HuH-7 (cell line): ENCODE measurements around the gene KIF16B.
"Not testable (repeated sequence)": the region's sequence is repeated elsewhere in the genome, so short reads cannot be mapped to it uniquely, and the experiment has no call there.

Experiments used
- DNase-seq: peaks from one replicate; pipeline ENCODE4 v3.0.0; 2011; ENCODE audit warnings: low spot score

KIF16B gene

DNA sequence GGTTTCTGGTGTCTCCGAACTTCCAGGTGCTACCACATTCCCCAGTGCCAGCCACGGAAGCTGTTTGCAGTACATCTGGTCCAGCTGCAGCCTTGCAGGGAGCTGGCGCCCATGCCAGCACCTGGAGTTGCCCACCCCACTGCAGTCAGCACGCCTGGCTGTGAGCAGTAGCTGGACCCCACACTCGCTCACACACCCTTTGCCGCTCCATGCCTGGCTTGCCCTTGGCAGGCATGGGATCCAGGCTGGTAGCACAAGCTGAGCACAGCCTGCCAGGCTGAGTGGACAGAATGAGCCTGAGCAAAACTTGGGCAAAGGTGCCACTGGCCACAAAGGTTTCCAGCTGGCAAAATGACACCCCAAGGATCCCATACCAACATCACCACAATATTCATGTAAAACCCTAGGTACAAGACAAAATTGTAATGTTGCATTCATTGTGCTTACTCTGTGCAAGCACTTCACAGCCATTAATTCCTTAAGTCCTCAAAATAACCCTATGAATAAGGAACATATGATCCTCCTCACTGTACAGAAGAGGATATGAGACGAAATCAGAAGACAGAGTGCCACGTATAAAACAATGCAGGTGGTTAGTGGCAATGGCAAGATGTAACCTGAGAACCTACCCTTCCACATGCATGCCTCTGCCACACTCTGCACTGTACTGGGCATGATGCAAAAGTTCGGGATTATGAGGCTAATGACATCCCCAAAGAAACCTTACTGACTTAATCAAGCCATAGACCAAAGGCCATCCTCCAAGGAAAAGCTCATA, 18.3 kb downstream of the KIF16B start:
- no peak for DNase-seq

DNA sequence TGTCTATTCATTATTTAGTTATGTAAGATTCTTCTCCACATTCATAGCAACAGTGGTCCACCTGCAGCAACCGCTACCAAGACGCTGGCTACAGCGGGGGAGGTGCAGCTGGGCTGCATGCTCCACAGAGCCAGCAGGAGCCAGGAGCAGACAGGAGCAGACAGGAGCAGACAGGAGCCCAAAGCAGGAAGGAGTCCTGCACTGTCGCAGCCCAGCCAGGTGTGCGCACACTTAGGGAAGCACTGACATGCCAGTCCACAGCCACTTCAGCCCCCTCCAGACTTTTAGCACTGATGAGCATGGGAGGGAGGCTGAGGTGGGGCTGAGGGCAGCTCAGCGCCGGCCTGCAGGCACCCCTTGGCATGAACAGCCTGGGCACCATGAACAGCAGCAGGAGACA, 19.6 kb downstream of the KIF16B start:
- no peak for DNase-seq

DNA sequence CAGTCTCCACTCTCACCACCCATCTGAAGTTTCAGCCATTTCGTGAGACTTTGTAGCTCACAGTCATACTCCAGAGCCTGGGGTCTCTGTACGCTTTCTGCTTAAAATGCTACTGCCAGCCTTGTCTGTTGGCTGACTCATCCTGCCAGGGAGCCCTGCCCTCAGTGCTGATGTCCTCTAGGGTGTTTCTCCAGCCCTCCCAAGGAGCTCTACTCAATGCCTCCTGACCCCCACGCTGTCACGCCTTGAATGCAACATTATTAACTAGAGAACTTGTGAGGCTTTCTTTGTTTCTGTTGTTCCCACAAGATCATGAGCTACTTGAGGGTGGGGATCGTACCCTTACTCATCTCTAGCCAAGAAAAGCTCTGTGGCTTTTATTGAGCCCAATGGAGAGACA, 20.1 kb downstream of the KIF16B start:
- DNase-seq = no peak

DNA sequence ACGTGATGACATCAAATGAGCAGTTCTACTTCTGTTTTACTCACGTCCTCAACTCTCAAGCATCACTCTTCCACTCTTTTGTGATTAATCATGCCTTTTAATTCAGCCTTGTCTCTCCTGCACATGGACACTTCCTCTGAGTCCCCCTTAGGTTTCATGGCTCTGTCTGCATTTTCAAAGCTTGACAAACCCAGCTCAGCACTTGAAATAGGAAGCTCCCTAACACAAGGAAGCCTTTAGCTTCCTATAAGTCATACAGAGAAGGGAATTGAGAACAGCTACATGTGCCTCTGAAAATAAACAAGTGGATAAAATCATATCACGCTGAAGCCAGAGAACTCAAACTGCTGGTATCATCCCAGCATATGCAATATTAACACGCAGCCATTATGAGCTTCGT, 21.2 kb downstream of the KIF16B start:
- no peak for DNase-seq

DNA sequence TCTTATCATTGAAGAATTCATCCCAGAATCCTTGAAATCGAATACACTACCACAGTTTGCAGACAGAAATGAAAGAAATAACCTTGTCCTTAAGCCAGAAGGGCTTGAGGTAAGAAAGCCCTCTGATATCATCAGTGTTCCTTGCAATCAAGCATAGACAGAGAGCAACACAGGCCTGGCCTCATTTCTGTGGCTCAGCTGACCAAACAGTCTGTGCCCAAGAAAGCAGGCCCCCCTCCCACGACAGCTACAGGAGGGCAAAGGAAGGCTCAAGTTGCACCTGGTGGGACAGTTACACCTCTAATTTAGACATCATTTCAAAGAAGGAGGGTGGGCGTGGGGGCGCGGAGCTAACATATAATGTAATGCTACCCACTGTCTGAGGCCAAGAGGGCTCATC, 21.6 kb downstream of the KIF16B start:
- no peak for DNase-seq

DNA sequence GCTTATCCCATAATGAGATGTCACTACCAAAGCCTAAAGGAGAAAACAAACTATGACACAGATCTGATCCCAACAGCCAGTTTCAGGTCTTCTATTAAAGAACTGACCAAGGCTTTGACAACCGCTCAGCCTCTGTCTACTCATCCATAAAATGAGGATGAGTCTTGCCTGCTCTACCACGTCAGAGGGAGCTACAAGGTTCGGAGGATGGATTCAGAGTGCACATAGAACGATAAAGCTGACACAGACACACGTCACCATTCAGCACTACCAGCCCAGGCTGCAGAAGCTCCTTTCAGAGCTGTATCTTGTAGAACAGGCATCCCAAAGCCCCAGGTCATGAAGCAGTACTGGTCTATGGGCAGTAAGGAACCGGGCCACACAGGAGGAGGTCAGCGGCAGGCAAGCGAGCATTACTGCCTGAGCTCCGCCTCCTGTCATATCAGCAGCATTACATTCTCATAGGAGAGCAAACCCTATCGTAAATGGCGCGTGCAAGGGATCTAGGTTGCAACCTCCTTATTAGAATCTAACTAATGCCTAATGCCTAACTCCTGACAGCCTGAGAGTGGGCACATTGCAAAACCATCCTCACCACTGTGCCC, 25.1 kb downstream of the KIF16B start:
- no peak for DNase-seq

DNA sequence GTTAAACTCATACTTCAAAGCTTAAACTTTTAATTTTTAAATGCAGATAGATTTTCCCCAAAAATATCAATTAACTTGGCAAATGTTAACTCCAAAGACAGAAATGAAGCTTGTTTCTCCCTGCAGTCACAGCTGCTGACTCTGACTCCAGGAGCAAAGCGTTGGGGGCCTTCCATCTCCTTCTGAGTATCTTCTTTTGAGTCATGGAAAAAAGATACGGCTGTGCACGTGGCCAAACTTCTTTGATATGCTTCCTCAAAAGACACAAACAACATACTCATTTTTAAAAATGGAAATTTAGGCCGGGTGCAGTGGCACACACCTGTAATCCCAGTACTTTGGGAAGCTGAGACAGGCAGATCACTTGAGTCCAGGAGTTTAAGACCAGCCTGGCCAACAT, 28.3 kb downstream of the KIF16B start:
- no peak for DNase-seq

DNA sequence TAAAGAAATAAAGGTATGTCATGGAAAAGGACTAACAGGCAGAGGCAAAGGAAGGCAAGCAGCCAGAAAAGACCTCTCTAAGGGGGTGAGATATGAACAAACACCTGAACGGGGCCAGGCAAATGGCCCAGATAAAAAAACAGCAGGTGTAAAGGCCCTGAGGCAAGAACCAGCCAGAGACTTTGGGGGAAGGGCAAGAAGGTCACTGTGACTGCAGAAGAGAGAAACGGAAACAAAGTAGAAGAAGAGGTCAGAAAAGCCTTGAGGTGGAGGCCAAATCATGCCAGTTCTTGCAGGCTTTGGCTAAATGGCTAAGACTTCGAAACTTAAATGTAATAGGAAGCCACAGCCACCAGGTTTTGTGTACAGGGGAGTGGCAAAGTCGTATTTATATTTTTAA, 30.8 kb downstream of the KIF16B start:
- no peak for DNase-seq

DNA sequence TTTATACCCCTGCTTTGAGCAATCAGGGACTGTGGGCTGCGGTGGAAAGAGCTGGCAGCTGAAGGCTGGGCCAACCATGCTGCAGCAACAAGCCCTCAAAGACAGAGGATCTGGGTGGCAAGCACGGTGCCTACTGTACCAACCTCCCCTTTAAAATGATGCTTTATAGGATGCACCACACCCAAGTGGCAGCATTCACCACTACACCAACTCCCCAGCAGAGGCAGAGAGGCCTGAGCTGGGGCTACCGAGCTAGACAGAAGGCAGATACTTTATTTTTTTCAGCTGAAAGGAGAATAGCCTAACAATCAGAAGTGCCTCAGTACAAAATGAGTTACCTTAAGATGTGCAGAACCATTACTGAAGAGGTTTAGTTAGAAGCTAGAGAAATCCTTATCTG, 31.4 kb downstream of the KIF16B start:
- DNase-seq = no peak

DNA sequence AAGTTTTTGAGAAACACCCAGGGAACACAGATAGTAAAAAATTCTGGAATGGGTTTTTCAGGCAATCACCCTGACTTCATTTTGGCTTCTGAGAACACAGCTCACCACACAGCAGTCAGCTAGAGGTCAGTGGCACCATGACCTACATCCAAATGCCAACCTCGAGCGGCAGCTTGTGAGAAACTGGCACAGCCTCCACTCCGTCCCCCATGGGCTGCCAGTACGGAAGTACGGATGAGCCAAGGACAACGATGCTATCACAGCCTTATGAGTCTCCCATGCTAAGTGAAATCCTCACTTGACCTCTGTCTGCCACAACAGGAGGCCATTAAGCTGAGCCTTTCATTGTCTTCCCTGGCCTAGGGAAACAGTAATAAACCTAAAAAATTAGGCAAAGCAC, 32.0 kb downstream of the KIF16B start:
- DNase-seq = no peak

DNA sequence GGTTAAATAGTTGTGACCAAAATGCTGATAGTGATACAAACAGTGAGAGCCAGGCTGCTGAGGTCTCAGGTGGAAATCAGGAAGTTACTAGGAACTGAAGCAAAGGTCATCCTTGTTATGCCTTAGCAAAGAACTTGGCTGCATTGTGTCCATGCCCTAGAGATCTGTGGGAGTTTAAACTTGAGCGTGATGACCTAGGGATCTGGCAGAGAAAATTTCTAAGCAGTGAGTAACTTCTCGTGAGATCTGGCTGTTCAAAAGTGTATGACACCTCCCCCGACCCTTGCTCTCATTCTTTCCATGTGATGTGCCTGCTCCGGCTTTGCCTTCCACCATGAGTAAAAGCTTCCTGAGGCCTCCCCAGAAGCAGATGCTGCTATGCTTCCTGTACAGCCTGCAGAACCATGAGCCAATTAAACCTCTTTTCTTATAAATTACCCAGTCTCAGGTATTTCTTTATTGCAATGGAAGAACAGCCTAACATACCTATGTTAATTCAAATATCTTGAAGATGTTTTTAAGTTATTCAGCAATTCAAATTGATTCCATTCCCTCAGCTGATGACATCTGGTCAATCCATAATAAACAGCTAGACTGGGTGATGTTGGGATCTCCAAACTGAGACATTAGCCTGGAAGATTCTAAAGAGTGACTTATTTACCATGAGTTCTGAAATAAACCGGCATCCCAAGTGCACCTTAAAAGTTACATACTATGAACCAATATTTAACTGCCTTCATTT, 33.8 kb downstream of the KIF16B start:
- DNase-seq = no peak

DNA sequence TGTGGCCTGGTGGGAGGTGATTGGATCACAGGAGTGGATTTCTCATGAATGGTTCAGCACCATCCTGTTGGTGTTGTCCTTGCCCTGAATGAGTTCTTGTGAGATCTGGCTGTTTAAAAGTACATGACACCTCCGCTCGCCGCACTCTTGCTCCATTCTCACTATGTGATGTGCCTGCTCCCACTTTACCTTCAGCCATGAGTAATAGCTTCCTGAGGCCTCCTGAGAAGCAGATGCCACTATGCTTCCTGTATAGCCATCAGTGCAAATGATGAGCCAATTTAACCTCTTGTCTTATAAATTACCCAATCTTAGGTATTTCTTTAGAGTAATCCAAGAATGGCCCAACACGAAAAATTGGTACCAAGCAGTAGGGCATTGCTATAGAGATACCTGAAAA, 34.5 kb downstream of the KIF16B start:
- no peak for DNase-seq

DNA sequence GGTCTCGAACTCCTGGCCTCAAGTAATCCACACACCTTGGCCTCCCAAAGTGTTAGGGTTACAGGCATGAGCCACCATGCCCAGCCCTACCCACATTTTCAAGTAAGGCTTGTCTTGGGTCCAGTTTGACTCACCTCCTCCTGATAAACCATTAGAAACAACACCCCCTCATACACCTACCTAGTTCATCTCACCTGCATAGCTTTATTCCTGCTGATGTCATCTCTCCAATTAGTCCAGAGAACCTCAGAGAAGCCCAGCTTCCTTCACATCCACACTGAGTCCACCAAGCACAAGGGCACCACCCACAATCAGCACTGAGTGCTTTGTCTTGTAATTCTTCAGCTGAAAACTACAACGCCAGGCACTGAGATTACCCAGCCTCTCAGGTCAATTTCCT, 35.3 kb downstream of the KIF16B start:
- DNase-seq = no peak

DNA sequence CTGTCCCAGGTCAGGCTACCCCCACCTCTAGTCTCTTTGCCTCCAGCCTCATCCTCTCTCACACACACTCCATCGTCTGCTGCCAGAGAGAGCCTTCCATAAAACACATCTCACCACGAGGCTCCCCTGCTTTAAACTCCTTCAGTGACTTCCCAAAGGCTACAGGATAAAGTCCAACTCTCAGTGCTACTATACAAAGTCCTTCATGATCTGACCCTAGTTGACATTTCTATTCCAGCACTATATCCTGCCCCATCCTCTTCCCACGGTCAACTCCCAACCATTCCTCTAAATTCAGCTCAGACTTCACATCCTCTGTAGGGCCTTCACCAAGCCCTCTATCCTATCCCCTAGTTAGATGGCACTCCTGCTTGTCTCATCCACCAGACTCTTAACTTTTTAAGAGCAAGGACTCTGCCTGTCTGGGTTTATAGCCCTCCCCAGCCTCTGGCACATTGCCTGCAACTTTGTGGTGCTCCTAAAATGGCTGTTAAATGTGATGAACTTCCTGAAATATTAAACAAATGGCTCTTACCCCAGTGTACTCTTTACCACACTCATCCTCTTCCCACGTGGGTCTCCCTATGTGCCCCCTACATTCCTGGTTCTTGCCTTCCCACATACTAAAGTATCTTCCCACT, 36.1 kb downstream of the KIF16B start:
- DNase-seq = no peak

DNA sequence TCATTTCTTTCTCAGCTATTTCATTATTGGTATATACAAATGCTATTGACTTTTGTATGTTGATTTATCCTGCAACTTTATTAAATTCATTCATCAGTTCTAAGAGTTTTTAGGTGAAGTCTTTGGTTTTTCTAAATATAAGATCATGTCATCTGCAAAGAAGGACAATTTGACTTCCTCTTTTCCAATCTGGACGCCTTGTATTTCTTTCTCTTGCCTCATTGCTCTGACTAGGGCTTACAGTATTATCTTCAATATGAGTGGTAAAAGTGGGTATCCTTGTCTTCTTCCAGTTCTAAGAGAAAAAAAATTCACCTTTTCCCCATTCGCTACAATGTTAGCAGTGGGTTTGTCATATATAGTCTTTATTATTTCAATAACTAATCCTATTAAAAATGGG, 38.0 kb downstream of the KIF16B start:
- DNase-seq = no peak

DNA sequence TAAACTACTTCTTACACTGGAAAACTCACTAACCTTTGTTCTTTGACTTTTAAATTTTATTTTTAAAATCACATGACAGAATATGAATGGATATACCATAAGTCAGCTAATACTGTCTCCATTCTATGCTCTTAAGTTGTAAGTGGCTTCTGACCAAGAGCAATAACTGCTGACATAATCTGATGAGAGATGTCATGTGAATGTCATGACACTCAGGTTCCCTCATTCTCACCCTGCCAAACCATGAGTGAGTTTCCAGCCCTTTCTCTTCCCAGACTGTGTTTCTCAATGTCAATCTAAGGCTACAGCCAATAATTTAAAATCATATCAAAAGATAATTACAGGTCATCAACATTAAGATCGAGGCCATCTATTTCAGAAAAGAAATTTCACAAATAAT, 39.7 kb downstream of the KIF16B start:
- DNase-seq = no peak

DNA sequence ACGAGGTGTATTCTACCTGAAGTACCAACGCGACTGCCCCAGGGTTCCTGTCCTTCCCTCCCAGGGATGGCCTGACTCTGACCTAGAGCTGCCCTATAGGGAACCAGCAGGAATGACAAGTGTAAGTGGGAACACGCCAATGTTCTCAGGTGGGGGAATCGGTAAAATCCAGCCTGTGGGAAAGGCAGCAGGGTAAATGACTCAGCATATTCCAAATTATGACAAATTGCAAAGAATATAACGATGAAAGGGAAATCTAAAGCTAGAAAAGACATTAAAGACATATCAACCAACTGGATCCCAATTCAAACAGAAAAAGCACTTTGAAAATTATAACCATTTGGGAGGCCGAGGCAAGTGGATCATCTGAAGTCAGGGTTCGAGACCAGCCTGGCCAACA, 41.8 kb downstream of the KIF16B start:
- no peak for DNase-seq

DNA sequence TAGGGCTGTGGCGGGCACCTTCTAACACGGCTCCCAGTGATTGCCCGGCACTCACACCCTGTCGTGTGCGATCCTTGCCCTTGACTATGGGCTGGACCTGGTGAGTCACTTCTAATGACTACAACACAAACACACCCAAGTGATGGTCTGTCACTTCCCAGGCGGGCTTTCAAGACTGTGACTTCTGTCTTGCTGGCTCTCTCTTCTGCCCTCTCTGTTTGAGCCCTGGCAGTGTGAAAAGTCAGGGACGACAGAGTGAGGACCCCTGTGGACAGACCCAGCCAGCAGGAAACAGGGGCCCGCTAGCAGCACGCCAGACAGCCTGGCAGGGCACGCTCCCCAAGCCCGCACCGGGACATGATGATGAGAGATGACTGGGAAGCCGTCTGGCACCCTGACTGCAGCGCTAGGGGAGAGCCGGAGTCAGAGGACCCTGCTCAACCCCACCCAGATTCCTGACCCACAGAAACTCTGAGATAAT, 43.0 kb downstream of the KIF16B start:
- DNase-seq = no peak

DNA sequence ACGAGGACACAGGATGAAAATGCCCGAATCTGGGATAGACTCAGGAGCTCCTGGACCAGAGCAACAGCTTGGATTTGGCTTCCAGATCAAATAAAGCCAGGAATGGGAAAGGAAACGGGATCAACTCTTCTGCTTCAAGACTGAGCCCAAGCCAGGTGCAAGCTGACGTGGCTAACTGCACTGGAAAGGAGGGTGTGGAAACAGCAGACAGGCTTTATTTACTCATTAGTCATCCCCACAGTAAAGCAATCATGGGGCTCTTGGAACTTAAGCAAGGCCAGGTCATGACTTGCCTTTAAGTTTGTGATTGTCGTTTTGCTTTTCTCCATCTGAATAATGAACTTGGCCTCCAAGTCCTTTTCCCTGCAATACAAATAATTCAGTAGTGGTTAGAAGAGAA, 45.2 kb downstream of the KIF16B start:
- peak; percentile 84 for DNase-seq

DNA sequence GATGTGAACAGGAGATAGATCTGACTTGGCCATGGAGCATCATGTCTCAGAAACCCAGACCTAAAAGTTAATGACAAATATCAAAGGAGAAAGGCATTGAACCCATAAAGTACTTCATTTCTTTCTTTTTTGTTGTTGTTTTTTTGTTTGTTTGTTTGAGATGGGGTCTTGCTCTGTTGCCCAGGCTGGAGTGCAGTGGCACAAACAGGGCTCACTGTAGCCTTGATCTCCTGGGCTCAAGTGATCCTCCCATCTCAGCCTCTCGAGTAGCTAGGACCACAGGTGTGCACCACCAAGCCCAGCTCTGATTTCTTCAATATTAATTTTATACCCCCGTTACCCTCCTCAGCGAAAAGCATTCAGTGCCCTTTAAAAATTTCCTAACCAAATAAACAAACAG, 45.8 kb downstream of the KIF16B start:
- DNase-seq = no peak

DNA sequence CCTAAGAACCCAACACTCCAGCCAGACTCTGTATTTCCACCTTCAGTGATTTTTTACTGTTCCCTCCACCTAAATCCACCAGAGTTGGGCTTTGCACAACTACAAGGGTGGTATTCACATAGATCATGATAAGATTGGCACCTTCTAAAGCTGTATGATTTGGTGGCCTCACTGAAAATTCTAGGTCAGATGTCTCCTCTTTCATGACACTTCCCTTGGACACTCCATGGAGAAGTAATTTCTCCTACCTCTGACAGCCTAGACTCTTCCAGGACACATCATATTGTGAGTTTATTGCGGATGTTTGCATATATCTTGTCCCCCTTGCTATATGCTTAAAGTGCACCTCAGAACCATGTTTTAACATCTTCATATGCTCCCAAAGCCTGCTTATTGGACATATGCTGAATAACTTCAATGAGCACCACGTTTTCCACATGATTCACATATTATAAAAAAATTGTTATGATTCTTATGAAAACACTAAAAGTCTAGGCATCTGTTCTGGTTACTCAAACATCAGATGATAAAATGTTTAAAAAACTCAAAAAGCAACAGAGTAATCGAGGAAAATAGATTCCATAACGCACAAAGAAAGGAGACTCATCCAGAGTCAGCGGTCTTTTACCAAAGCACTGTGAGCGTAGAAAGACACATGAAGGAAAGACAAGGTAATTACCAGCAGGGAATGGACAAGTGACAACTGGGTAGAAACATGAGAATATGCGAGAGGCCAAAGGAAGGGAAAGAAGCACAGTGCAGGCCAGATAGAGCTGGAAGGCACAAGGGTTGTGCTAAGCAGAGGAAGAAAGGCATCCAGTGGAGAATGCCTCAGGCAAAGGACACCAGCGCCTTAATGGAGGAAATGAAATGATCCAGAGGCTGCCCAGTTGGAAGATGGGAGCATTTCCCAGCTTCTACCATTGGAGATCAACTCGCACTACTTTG, 46.5 kb downstream of the KIF16B start:
- DNase-seq = no peak

DNA sequence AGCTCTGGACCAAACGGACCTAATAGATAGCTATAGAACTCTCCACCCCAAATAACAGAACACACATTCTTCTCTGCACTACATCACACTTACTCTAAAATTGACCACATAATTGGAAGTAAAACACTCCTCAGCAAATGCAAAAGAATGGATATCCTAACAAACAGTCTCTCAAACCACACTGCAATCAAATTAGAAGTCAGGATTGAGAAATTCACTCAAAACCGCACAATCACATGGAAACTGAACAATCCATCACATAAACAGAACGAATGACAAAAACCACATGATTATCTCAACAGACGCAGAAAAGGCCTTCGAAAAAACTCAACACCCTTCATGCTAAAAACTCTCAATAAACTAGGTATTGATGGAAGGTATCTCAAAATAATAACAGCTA, 50.6 kb downstream of the KIF16B start:
- not testable (repeated sequence) for DNase-seq
